ENCODE measurements around the gene TENT4A.

TENT4A gene

GRCh38 chr5:6684075-6684474 is 29.2 kb upstream of the TENT4A start:
- H3K27me3 Mint-ChIP-seq: peaks cover 27% of the 10 kb centered on the region
- no peaks in the 10 kb centered on the region for H3K36me3 Mint-ChIP-seq
- no peaks in the 10 kb centered on the region for H3K9me3 Mint-ChIP-seq (ENCODE audit: low read depth)
- H3K4me1 Mint-ChIP-seq (ENCODE audit: low read depth): peaks cover 6% of the 10 kb centered on the region
- H3K4me3 Mint-ChIP-seq: no peak overlapping the region
- no peak overlapping the region for H3K27ac Mint-ChIP-seq

GRCh38 chr5:6686501-6686900 is 26.7 kb upstream of the TENT4A start:
- Mint-ChIP-seq H3K27me3 (peaks cover 31% of the 10 kb centered on the region), H3K4me3 (peak overlapping the region; percentile 50), H3K36me3 (no peaks in the 10 kb centered on the region), H3K4me1 (ENCODE audit: low read depth) (peaks cover 6% of the 10 kb centered on the region), H3K27ac (no peak overlapping the region), H3K9me3 (ENCODE audit: low read depth) (no peaks in the 10 kb centered on the region)

GRCh38 chr5:6686915-6687409 is 26.3 kb upstream of the TENT4A start:
- H3K36me3 Mint-ChIP-seq: no peaks in the 10 kb centered on the region
- H3K27ac Mint-ChIP-seq: no peak overlapping the region
- no peaks in the 10 kb centered on the region for H3K9me3 Mint-ChIP-seq (ENCODE audit: low read depth)
- peaks cover 31% of the 10 kb centered on the region for H3K27me3 Mint-ChIP-seq
- peaks cover 6% of the 10 kb centered on the region for H3K4me1 Mint-ChIP-seq (ENCODE audit: low read depth)
- H3K4me3 Mint-ChIP-seq: peak overlapping the region; percentile 50

- Mint-ChIP-seq H3K27ac (no peak overlapping the region), H3K36me3 (no peaks in the 10 kb centered on the region), H3K4me3 (peak overlapping the region; percentile 4)
Observed at GRCh38 chr5:6687505-6687904, 25.7 kb upstream of the TENT4A start.

GRCh38 chr5:6692906-6693305 is 20.3 kb upstream of the TENT4A start:
- Mint-ChIP-seq H3K36me3 (peaks cover 2% of the 10 kb centered on the region), H3K27ac (no peak overlapping the region), H3K4me3 (no peak overlapping the region), H3K4me1 (ENCODE audit: low read depth) (no peaks in the 10 kb centered on the region), H3K9me3 (ENCODE audit: low read depth) (no peaks in the 10 kb centered on the region), H3K27me3 (peaks cover 23% of the 10 kb centered on the region)

More at GRCh38 chr5:6687505-6687904, 25.7 kb upstream of the TENT4A start:
- H3K4me1 Mint-ChIP-seq (ENCODE audit: low read depth): peaks cover 6% of the 10 kb centered on the region
- H3K9me3 Mint-ChIP-seq (ENCODE audit: low read depth): no peaks in the 10 kb centered on the region
- H3K27me3 Mint-ChIP-seq: peaks cover 33% of the 10 kb centered on the region

GRCh38 chr5:6698696-6699095 is 14.5 kb upstream of the TENT4A start:
- Mint-ChIP-seq H3K4me1 (ENCODE audit: low read depth) (no peaks in the 10 kb centered on the region), H3K27me3 (peaks cover 18% of the 10 kb centered on the region), H3K9me3 (ENCODE audit: low read depth) (no peaks in the 10 kb centered on the region), H3K27ac (no peak overlapping the region), H3K4me3 (no peak overlapping the region), H3K36me3 (peaks cover 4% of the 10 kb centered on the region)

GRCh38 chr5:6699357-6699756 is 13.9 kb upstream of the TENT4A start:
- H3K36me3 Mint-ChIP-seq: peaks cover 2% of the 10 kb centered on the region
- peaks cover 18% of the 10 kb centered on the region for H3K27me3 Mint-ChIP-seq
- H3K27ac Mint-ChIP-seq: no peak overlapping the region
- no peaks in the 10 kb centered on the region for H3K4me1 Mint-ChIP-seq (ENCODE audit: low read depth)
- no peaks in the 10 kb centered on the region for H3K9me3 Mint-ChIP-seq (ENCODE audit: low read depth)
- H3K4me3 Mint-ChIP-seq: no peak overlapping the region

- Mint-ChIP-seq H3K36me3 (peaks cover 2% of the 10 kb centered on the region), H3K27ac (no peak overlapping the region), H3K9me3 (ENCODE audit: low read depth) (no peaks in the 10 kb centered on the region), H3K4me1 (ENCODE audit: low read depth) (no peaks in the 10 kb centered on the region), H3K27me3 (peaks cover 18% of the 10 kb centered on the region), H3K4me3 (no peak overlapping the region)
Observed at GRCh38 chr5:6700074-6700684, 13.1 kb upstream of the TENT4A start.

- H3K27ac Mint-ChIP-seq: no peak overlapping the region
- peaks cover 2% of the 10 kb centered on the region for H3K36me3 Mint-ChIP-seq
- no peaks in the 10 kb centered on the region for H3K4me1 Mint-ChIP-seq (ENCODE audit: low read depth)
- H3K27me3 Mint-ChIP-seq: peaks cover 16% of the 10 kb centered on the region
- no peak overlapping the region for H3K4me3 Mint-ChIP-seq
- H3K9me3 Mint-ChIP-seq (ENCODE audit: low read depth): no peaks in the 10 kb centered on the region
Observed at GRCh38 chr5:6700685-6701355, 12.4 kb upstream of the TENT4A start.

- Mint-ChIP-seq H3K4me3 (no peak overlapping the region), H3K4me1 (ENCODE audit: low read depth) (no peaks in the 10 kb centered on the region), H3K27me3 (peaks cover 14% of the 10 kb centered on the region), H3K9me3 (ENCODE audit: low read depth) (no peaks in the 10 kb centered on the region), H3K36me3 (peaks cover 2% of the 10 kb centered on the region), H3K27ac (no peak overlapping the region)
Observed at GRCh38 chr5:6701491-6701890, 11.7 kb upstream of the TENT4A start.

- H3K27me3 Mint-ChIP-seq: peaks cover 10% of the 10 kb centered on the region
Observed at GRCh38 chr5:6702633-6703032, 10.6 kb upstream of the TENT4A start.

GRCh38 chr5:6703806-6704205 is 9.4 kb upstream of the TENT4A start:
- Mint-ChIP-seq H3K4me3 (no peak overlapping the region), H3K27me3 (peaks cover 8% of the 10 kb centered on the region), H3K9me3 (ENCODE audit: low read depth) (no peaks in the 10 kb centered on the region), H3K36me3 (peaks cover 2% of the 10 kb centered on the region), H3K4me1 (ENCODE audit: low read depth) (no peaks in the 10 kb centered on the region), H3K27ac (no peak overlapping the region)

More at GRCh38 chr5:6702633-6703032, 10.6 kb upstream of the TENT4A start:
- Mint-ChIP-seq H3K4me1 (ENCODE audit: low read depth) (no peaks in the 10 kb centered on the region), H3K36me3 (peaks cover 2% of the 10 kb centered on the region), H3K4me3 (no peak overlapping the region), H3K27ac (no peak overlapping the region), H3K9me3 (ENCODE audit: low read depth) (no peaks in the 10 kb centered on the region)

- Mint-ChIP-seq H3K27ac (no peak overlapping the region), H3K9me3 (ENCODE audit: low read depth) (no peaks in the 10 kb centered on the region), H3K4me3 (no peak overlapping the region), H3K27me3 (peaks cover 6% of the 10 kb centered on the region), H3K4me1 (ENCODE audit: low read depth) (no peaks in the 10 kb centered on the region), H3K36me3 (peaks cover 1% of the 10 kb centered on the region)
Observed at GRCh38 chr5:6704361-6704851, 8.8 kb upstream of the TENT4A start.

- Mint-ChIP-seq H3K9me3 (ENCODE audit: low read depth) (no peaks in the 10 kb centered on the region), H3K27me3 (peaks cover 2% of the 10 kb centered on the region), H3K4me1 (ENCODE audit: low read depth) (no peaks in the 10 kb centered on the region), H3K27ac (no peak overlapping the region), H3K36me3 (no peaks in the 10 kb centered on the region), H3K4me3 (no peak overlapping the region)
Observed at GRCh38 chr5:6705088-6705487, 8.1 kb upstream of the TENT4A start.

GRCh38 chr5:6705959-6706358 is 7.3 kb upstream of the TENT4A start:
- no peaks in the 10 kb centered on the region for H3K36me3 Mint-ChIP-seq
- no peak overlapping the region for H3K27ac Mint-ChIP-seq
- no peak overlapping the region for H3K4me3 Mint-ChIP-seq
- peaks cover 2% of the 10 kb centered on the region for H3K4me1 Mint-ChIP-seq (ENCODE audit: low read depth)
- no peaks in the 10 kb centered on the region for H3K9me3 Mint-ChIP-seq (ENCODE audit: low read depth)
- H3K27me3 Mint-ChIP-seq: no peaks in the 10 kb centered on the region
